GM19023 (cell line): ENCODE measurements around the gene SRPX.

Experiments used
- ATAC-seq: cut with Tn5 transposase; IDR thresholded peaks from one replicate; pipeline ENCODE4 v1.9.1; 2021; ENCODE audit warnings: mild to moderate bottlenecking, moderate library complexity; ENCODE audit not compliant: unreplicated experiment

The SRPX gene

GRCh38 chrX:38142610-38143009 lies 78.1 kb downstream of the SRPX start:
- ATAC-seq: no peak

DNA sequence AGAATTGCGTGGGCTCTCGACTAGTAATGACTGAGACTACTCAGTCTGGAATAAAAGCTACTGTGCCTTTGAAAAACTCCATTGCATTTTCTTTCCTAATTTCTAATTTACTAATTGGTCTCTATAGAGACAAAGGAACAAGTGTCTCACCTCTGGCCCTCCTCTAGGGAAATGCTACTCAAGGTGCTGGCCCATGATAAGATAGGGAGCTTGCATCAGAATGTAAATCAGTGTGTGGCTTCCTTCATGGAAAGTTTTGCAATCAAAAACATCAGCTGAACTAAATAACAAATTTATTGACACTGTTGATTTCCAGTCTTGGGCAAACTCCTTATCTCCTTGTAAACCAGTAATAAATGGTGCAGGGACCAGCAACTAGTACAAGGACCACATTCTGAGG lies 81.8 kb downstream of the SRPX start:
- no peak for ATAC-seq

DNA sequence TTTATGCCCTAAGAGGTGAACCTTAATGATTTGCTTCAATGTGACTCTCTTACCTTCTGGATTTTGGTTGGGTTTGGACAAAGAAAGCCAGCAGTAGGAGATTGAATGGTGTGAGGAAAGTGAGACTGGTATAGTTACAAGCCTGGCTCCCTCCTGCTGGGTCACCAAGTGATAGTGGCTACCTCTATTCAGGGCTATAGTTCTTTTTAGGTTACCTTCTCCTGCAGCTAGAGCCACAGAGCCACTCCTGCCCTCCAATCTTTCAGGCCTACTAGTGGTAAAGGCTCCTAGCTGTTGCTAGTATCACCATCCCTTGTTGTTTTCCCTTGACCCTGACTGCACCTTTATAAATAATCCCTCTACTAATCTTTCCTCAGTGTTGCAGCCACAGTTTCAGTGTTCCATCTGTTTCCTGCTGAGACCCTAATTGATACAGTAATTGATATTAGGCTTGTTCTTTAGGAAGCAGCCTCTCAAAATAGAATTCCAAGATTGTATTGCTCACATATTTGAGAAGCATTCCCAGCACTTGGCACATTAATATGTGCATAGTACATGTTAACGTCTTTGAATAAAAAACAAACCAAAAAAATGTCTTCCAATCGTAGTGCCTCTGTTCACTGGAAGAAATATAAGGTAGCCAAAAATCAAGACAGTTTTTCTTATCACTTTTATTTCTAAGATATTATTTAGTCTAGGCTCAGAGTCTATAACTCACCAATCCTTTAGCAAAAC lies 82.3 kb downstream of the SRPX start:
- ATAC-seq: no peak

GRCh38 chrX:38129366-38129765 lies 91.3 kb downstream of the SRPX start:
- ATAC-seq: no peak

- no peak for ATAC-seq
These were observed 92.7 kb downstream of the SRPX start for GRCh38 chrX:38127961-38128360.

GRCh38 chrX:38126179-38126578 lies 94.5 kb downstream of the SRPX start:
- ATAC-seq: no peak

- no peak for ATAC-seq
These were observed 96.7 kb downstream of the SRPX start for GRCh38 chrX:38124000-38124399.

DNA sequence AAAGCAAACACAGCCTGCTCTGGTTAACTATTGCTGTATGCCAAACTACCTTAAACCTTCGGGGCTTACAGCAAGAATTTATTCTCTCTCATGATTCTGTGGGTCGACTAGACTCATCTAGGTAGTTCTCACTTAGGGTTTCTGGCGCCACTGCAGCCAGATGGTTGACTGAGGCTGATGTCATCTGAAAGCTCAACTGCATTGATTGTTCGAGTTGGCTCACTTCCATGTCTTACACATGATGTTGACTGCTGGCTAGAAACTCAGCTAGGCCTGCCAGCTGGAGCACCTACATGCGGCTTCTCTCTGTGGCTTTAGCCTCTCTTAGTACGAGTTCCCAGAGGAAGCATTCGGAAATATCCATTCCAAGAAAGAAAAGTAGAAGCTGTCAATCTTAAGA lies 103.2 kb downstream of the SRPX start:
- no peak for ATAC-seq

DNA sequence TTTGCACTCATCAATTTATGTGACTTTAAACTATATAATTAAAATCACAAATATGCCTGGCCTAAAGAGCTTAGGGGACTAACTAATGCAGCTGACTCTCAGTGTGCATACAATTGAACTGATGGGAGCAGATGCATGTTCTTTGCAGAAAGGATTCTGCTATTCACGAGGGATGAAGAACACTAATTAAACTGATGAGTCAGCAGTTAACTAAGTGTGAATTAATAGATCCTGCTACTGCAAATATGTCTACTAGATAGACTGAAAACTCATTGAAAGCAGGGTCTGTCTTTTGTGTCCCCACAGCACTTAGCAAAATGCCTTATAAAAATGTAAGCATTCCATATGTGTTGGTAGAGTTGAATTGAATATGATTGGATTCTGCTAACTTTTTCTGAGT lies 104.0 kb downstream of the SRPX start:
- no peak for ATAC-seq

- peak; percentile 63 for ATAC-seq
These were observed 108.1 kb downstream of the SRPX start for GRCh38 chrX:38112566-38112965.

GRCh38 chrX:38111196-38111595 lies 109.5 kb downstream of the SRPX start:
- no peak for ATAC-seq

- ATAC-seq: no peak
These were observed 110.4 kb downstream of the SRPX start for GRCh38 chrX:38110231-38110630.

- no peak for ATAC-seq
These were observed 111.4 kb downstream of the SRPX start for GRCh38 chrX:38109042-38109898.

DNA sequence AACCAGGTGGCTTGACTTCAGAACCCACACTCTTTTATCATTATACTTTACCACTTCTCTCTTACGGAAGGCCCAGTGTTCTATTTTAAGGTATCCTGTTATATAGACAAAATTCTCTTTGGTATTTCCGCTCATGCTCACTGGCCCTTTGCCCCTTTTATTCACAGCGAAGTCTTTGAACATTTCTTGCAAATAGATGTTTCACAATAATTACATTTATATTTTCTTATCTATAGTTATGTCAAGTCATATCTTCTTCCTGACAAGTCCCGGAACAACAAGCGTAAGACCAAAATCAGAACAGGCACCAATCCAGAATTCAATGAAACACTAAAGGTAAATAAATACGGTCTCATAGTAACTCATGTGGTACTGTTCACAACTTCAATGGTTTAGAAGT lies 112.3 kb downstream of the SRPX start:
- ATAC-seq: no peak

DNA sequence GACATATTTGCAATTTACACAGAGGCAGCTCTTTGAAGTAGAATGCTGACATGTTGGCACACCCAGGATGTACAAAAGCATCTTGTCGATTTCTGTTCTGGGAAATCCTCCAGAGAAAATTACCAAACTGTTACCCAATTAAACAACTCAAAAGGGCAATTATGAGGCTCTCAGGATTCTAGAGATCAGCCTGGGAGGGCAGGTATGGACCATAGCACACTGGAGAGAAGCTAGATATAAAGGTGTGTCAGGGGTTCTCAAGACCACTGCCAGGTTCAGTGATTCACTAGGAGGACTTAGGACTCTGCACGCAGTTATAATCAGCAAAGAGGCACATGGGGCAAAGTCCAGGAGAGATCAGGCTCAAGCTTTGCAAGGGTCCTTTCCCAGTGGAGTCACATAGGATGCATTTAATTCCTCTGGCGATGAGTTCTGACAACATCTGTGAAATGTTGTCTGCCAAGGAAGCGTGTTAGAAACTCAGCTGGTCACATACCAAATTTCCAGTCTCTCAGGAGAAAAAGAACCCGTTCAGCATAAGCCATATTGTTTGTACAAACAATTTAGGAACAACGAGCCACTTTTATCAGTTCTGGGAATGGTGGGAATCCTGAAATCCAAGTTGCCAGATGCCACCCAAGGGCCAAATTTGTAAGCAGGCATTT lies 113.5 kb downstream of the SRPX start:
- ATAC-seq: no peak

GRCh38 chrX:38105216-38105725 lies 115.4 kb downstream of the SRPX start:
- no peak for ATAC-seq

GRCh38 chrX:38103857-38104812 lies 116.5 kb downstream of the SRPX start:
- peak; percentile 87 for ATAC-seq

DNA sequence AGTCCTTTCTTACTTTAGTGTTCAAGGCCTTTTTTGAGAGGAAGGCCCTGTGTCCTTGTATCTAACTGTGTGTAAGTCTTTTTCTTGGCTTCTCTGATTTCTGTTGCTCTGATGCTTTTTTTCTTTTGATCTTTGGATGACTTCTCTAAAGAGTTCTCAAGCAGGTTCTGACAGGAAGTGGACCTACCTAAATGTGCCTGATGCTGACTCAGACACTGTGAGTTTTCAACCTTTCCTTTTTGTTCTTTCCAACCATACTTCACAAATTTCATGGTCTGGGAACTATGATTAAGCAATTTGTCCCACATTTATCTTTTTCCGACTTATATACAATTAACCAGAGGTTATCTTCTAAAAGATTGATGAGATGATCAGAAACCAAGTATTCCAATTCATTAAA lies 117.8 kb downstream of the SRPX start:
- no peak for ATAC-seq

- no peak for ATAC-seq
These were observed 118.4 kb downstream of the SRPX start for GRCh38 chrX:38102240-38102639.

DNA sequence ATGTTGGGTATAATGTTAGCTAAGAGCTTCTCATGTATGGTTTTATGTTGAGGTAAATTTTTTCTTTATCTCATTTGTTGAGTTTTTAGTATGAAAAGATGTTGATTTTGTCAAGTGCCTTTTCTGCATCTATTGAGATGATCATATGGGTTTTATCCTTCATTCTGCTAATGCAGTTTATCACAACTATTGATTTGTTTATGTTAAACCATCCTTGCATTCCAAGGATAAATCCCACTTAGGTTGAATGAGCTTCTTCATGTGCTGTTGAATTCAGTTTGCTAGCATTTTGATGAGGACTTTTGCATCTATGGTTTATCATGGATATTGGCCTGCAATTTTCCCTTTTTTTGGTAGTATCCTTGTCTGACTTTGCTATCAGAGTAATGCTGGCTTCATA lies 121.0 kb downstream of the SRPX start:
- no peak for ATAC-seq
